Prostate gland (tissue), 2 donors: ENCODE measurements around the gene MKRN2.

ENCODE experiments used
- POLR2A ChIP-seq: fragments of 450-650 bp; IDR thresholded peaks from one replicate; pipeline ENCODE4 v1.6.1; 2016; ENCODE audit warnings: antibody characterized with exemption, mild to moderate bottlenecking
- TF ChIP-seq, protein P1 (sequence below), 4 experiments: fragments of 200-600 bp in 2 of 4; fragments of 450-650 bp in 2 of 4; sonication (generic) in 2 of 4; IDR thresholded peaks; 1 replicate in 3 of 4; 2 replicates in 1 of 4; pipeline ENCODE4 v1.5.1; 2016 to 2019; ENCODE audit warnings: antibody characterized with exemption in 4 of 4, mild to moderate bottlenecking in 2 of 4, moderate library complexity in 2 of 4

DNA sequence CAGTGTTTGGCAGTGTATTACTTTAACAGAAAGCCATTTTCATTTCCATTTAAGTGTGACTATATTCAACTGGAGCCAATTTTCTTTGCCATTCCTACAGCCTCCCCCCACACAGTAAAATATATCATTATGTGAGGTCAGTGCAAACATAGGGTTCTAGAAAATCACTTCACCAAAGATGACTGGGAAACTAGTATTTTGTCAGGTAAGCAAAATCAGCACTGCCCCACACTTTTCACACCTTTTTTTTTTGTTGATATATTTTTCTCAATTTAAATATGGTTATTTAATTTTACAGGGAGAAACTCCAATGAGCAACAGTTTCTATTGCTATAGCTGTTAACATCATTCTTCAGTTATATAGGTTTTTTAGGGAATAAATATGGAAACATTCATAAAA lies 41.3 kb upstream of the MKRN2 start:
- TF ChIP-seq, protein P1, sequence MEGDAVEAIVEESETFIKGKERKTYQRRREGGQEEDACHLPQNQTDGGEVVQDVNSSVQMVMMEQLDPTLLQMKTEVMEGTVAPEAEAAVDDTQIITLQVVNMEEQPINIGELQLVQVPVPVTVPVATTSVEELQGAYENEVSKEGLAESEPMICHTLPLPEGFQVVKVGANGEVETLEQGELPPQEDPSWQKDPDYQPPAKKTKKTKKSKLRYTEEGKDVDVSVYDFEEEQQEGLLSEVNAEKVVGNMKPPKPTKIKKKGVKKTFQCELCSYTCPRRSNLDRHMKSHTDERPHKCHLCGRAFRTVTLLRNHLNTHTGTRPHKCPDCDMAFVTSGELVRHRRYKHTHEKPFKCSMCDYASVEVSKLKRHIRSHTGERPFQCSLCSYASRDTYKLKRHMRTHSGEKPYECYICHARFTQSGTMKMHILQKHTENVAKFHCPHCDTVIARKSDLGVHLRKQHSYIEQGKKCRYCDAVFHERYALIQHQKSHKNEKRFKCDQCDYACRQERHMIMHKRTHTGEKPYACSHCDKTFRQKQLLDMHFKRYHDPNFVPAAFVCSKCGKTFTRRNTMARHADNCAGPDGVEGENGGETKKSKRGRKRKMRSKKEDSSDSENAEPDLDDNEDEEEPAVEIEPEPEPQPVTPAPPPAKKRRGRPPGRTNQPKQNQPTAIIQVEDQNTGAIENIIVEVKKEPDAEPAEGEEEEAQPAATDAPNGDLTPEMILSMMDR (IDR thresholded peaks at IDR 0.05) = no peak
- TF ChIP-seq POLR2A = no peak
